ENCODE measurements around the gene EP300.

DNA sequence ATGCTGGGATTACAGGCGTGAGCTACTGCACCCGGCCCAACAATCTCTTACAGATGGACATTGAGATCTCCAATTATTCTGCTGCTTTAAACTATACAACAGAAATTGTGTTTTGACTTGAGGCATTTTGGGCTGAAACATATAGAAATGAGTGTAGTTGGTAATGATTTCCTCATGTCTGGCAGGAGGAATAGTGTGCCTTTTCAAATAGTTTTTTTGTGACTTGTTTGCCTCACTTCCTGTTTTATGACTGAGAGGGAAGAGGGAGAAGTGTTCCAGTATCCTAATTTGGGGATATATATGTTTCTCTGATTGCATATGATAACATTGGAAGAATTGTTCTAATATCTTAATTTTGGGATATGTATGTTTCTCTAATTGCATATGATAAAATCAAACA is 40.2 kb downstream of the EP300 start:
- TF ChIP-seq, protein P1, sequence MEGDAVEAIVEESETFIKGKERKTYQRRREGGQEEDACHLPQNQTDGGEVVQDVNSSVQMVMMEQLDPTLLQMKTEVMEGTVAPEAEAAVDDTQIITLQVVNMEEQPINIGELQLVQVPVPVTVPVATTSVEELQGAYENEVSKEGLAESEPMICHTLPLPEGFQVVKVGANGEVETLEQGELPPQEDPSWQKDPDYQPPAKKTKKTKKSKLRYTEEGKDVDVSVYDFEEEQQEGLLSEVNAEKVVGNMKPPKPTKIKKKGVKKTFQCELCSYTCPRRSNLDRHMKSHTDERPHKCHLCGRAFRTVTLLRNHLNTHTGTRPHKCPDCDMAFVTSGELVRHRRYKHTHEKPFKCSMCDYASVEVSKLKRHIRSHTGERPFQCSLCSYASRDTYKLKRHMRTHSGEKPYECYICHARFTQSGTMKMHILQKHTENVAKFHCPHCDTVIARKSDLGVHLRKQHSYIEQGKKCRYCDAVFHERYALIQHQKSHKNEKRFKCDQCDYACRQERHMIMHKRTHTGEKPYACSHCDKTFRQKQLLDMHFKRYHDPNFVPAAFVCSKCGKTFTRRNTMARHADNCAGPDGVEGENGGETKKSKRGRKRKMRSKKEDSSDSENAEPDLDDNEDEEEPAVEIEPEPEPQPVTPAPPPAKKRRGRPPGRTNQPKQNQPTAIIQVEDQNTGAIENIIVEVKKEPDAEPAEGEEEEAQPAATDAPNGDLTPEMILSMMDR (IDR thresholded peaks at IDR 0.05): no peak
- no peak for TF ChIP-seq POLR2A (IDR thresholded peaks at IDR 0.05)
